Kidney (tissue), 14 donors: ENCODE data around the gene CKAP2L. TPM values are rescaled to one million over a fixed set of nuclear protein-coding genes. Genes with fewer than 3 reads are reported as not detected.
"Not testable (repeated sequence)": the region's sequence is repeated elsewhere in the genome, so short reads cannot be mapped to it uniquely, and the experiment has no call there.

Source experiments
- DNase-seq, 5 donors: peaks; one replicate each; pipeline ENCODE4 v3.0.0-alpha.2; 2013 to 2020
- FAIRE-seq: peaks from 2 replicates; lab custom pipeline; 2012; peaks lifted over from hg19 to GRCh38; lab: Jason Lieb, UNC
- H3K27ac ChIP-seq, 2 donors: one replicate each; pipeline ENCODE4 v1.7.0; 2013; ENCODE audit warnings: low read depth in 2 of 2, low read length in 2 of 2, inconsistent platforms in 1 of 2
- H3K27me3 ChIP-seq: one replicate; pipeline ENCODE4 v1.7.1; 2013; ENCODE audit warnings: low read length, inconsistent platforms; ENCODE audit not compliant: control insufficient read depth, insufficient read depth
- H3K36me3 ChIP-seq, 3 donors: one replicate each; pipeline versions ENCODE4 v1.7.0 to v1.7.1; 2013; ENCODE audit warnings: low read length in 3 of 3, control low read depth in 1 of 3, inconsistent platforms in 1 of 3; ENCODE audit not compliant: insufficient read depth in 3 of 3, control insufficient read depth in 2 of 3
- H3K4me1 ChIP-seq, 3 donors: one replicate each; pipeline versions ENCODE4 v1.7.0 to v1.7.1; 2013; ENCODE audit warnings: low read length in 3 of 3, inconsistent platforms in 1 of 3, low read depth in 1 of 3; ENCODE audit not compliant: control insufficient read depth in 2 of 3, insufficient read depth in 2 of 3
- H3K4me3 ChIP-seq, 3 donors: one replicate each; pipeline versions ENCODE4 v1.7.0 to v1.8.1; 2013; ENCODE audit warnings: low read length in 3 of 3, control low read depth in 1 of 3, inconsistent platforms in 1 of 3
- H3K9ac ChIP-seq, 3 donors: one replicate each; pipeline versions ENCODE4 v1.7.0 to v1.7.1; 2013; ENCODE audit warnings: low read length in 3 of 3, control low read depth in 1 of 3, inconsistent platforms in 1 of 3
- H3K9me3 ChIP-seq, 3 donors: one replicate each; pipeline versions ENCODE4 v1.7.0 to v1.7.1; 2013; ENCODE audit warnings: low read length in 3 of 3, control low read depth in 1 of 3, inconsistent platforms in 1 of 3; ENCODE audit not compliant: control insufficient read depth in 2 of 3, insufficient read depth in 1 of 3
- CTCF ChIP-seq: IDR thresholded peaks from 3 replicates; pipeline ENCODE4 v1.5.1; 2012; ENCODE audit warnings: mild to moderate bottlenecking, moderate library complexity, borderline replicate concordance; ENCODE audit not compliant: insufficient read depth; ENCODE audit errors: extremely low read depth
- intact Hi-C: fragments of 100-400 bp; cut with DNase I; formaldehyde crosslinking; loops from one replicate; pipeline ENCODE4 v1.11.1; 2022
- polyA plus RNA-seq: library from polyadenylated mRNA; stranded (reverse); fragments of 350-450 nt; fragmentation: Illumina TruSeq; extraction: RNeasy Lipid Tissue Mini Kit (QIAGEN cat#74804); gene quantifications from one replicate; pipeline ENCODE4 v1.2.3, GENCODE V29; 2014; ENCODE audit warnings: low read depth, low replicate concordance; ENCODE audit not compliant: insufficient read depth
- total RNA-seq: library from RNA; stranded (reverse); fragmentation: NEBNext Ultra II Directional; extraction: Animal tissue kit (Norgen Biotek cat#: 25700); gene quantifications from one replicate; pipeline ENCODE4 v1.2.1, GENCODE V29; 2021
- donor health status: control.
- donor health status: control.
- donor health status: control.
- donor health status: control.
- donor health status: control.
- donor health status: DM: yes; HTN: yes; CAD: no.
- donor health status: Normal renal cell carcinoma (clear cell type).

The CKAP2L gene
- total and polyA plus RNA-seq, 2 donors from 2014 or later = 0.88 TPM; not detected in 1

- Histone ChIP-seq H3K9ac (no peak overlapping the region), H3K27ac (no peak overlapping the region), H3K36me3 (no peaks in the 10 kb centered on the region), H3K27me3 (no peaks in the 10 kb centered on the region), H3K9me3 (no peaks in the 10 kb centered on the region), H3K4me1 (no peaks in the 10 kb centered on the region), H3K4me3 (no peak overlapping the region)
- no peak for TF ChIP-seq CTCF
- no peak for FAIRE-seq
- intact Hi-C loops = no loop called here
- DNase-seq = no peak
Measured at GRCh38 chr2:112718863-112719370, 45.5 kb downstream of the CKAP2L start.

- FAIRE-seq, H3K4me1 ChIP-seq, H3K27ac ChIP-seq, H3K36me3 ChIP-seq, intact Hi-C loops, H3K27me3 ChIP-seq, H3K9me3 ChIP-seq, DNase-seq, H3K9ac ChIP-seq, H3K4me3 ChIP-seq: not testable (repeated sequence)
Measured at GRCh38 chr2:112716826-112717352, 47.5 kb downstream of the CKAP2L start.

- H3K36me3 ChIP-seq, DNase-seq, intact Hi-C loops, H3K4me1 ChIP-seq, H3K27me3 ChIP-seq, H3K9ac ChIP-seq, H3K27ac ChIP-seq, H3K9me3 ChIP-seq, FAIRE-seq, H3K4me3 ChIP-seq: not testable (repeated sequence)
Measured at GRCh38 chr2:112716094-112716493, 48.3 kb downstream of the CKAP2L start.

GRCh38 chr2:112714836-112715631, 49.4 kb downstream of the CKAP2L start:
- DNase-seq (no peak), FAIRE-seq (no peak)
- intact Hi-C loops = no loop called here
- Histone ChIP-seq H3K36me3 (no peaks in the 10 kb centered on the region), H3K27me3 (no peaks in the 10 kb centered on the region), H3K4me1 (peaks cover 0 to 7% (median 3%) of the 10 kb centered on the region in 3 donors), H3K4me3 (no peak overlapping the region), H3K27ac (no peak overlapping the region), H3K9ac (no peak overlapping the region), H3K9me3 (no peaks in the 10 kb centered on the region)
- no peak for TF ChIP-seq CTCF
